Stimulated activated CD4-positive, alpha-beta T cell treated with anti-CD3 and anti-CD28 coated beads, Interleukin-1b, Interleukin-23, amount 100 ng/mL, for 48 hours (primary cell): ENCODE data around the gene REPIN1.

Experiments used
- DNase-seq: peaks from one replicate; pipeline ENCODE4 v3.0.0-alpha.2; 2020

REPIN1 gene

DNA sequence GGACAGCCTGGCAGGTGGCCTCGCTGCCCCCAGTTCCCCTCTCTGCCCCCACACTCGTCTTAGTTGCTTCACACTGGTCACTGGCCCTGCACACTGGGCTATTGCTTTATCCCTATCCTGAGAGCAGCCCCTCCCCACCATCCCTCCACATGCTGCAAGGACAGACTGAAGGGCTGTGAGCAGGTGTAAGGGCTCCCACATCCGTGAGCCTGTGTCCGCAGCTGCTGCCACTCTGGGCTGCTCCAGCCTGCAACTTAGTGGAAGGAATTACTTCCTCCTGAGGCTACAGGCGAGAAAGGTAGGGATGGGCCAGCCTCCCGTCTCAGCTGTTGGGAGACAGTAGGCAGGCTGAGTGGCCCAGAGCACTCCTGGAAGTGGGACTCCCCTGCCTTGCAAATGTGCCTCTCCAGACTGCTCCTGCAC lies 31.0 kb upstream of the REPIN1 start:
- DNase-seq, result no peak

DNA sequence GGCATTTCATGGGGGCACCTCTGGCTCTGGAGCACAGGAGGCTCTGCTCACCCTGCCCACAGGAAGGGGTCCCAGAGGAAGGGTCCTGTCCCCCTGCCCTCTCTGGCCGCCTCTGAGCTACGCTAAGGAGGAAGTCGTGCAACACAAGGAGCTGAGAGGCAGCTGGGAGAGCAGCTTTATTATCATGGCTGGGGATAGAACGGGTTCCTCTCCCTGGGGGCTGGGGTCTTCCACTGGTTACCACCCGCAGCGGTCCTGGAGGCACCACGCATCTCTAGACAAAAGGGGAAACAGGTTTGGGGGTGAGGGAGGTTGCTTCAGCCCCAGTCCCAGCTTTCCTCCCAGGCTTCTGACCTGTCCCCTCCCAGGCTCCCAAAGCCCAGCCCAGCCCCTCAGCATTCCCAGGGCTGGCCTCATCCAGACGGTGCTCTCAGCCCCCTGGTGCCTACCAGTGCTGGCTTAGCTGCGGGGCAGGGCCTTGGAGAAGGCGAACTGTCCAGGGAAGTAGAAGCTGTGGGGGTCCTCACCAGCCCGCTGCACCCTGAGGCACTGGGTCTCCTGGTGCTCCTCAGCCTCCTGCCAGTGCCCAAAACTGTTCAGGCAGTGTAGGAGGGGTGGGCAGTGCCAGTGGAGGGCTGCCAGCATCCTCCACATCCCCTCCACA lies 30.3 kb upstream of the REPIN1 start:
- no peak for DNase-seq

GRCh38 chr7:150339409-150339809 lies 29.2 kb upstream of the REPIN1 start:
- DNase-seq, result no peak

GRCh38 chr7:150340024-150340749 lies 28.4 kb upstream of the REPIN1 start:
- no peak for DNase-seq

GRCh38 chr7:150340875-150341262 lies 27.8 kb upstream of the REPIN1 start:
- DNase-seq, result no peak

DNA sequence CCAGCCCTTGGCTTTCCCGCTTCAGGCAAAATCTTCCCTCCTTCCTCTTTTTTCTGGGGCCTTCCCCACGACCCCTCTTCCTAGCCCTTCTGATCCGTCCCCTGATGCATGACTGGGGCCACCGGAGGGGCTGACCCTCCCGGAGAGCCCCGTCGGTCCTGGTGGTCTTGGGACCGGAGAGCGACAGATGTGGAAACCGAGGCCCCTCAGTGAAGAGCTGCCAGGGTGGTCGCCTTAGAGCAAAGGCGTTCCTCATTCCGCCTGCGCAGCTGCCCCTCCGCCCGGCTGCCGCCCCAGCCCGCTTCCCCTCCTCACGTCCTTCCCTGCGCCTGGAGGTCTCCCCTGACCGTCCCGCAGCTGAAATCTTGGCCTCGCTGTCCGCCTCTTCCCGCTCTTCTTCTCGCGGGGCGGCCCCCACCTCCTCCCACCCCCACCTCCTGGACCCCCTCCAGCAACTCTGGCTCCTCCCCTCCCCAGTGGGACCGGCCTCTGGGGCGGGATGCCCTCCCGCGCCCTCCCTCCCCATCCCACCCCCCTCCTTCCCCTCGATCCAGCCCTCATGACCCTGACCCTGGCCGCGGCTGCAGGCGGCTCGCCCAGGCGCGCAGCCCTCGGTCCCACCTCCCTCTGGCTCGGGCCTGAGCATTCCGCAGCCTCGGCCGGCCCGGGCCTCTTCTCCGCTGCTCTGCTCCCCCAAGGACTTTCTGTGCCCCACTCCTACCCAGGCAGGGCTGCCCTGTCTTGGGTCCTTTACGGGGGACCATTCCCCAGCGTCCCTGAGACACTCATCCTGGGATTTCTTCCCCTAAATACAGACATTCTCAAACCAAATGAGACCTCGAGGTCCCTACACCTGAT lies 27.1 kb upstream of the REPIN1 start, which contains the start of gene RARRES2:
RARRES2 (minus strand) TSS at position 367 of the 858 bp plus-strand sequence. CDS start 1,020 bp downstream, outside the sequence.
- no peak for DNase-seq

DNA sequence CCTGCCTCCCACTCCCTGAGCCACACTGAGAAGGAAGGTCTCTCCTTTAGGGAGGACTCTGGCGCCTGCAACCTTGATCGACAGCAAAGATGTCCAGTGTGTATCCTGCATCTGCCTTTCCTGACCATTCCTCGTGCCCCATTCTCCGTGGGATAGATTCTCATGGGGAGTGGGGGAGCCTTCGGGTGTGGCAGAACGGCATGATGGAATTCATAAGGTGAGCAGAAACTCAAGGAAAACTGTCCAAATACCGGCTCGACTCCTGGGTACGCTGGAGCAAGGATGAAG lies 26.6 kb upstream of the REPIN1 start:
- no peak for DNase-seq

DNA sequence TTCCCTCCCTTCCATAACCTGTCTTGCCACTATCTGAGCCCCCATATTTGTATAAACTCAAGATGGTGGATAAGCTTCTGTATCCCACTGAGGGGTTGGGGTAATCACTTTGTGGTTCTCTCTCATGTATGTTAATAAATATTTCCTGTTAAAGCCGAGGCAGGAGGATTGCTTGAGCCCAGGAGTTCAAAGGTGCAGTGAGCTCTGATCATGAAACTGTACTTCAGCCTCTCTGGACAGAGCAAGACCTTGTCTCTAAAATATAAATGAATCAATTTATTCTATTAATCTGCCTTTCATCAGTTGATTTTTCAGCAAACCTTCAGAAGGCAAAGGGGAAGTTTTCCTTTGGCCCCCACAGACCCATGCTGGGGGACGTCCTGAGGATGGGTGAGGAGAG lies 25.4 kb upstream of the REPIN1 start:
- DNase-seq, result no peak

DNA sequence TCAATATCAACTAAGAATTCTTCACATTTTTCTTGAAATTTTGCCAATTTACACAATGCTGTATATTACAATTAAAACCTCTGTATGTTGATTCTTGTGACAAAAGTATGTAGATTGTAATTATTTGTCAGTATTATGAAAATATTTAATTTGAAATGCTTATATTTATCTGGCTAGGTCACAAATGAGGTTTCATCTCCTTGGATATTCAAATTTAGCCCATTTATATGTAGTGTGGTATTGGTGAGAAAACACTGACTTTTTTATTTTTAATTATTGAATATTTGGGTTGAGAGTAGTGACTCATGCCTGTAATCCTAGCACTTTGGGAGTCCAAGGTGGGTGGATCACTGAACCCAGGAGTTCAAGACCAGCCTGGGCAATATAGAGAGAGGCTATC lies 24.3 kb upstream of the REPIN1 start:
- DNase-seq, result no peak

DNA sequence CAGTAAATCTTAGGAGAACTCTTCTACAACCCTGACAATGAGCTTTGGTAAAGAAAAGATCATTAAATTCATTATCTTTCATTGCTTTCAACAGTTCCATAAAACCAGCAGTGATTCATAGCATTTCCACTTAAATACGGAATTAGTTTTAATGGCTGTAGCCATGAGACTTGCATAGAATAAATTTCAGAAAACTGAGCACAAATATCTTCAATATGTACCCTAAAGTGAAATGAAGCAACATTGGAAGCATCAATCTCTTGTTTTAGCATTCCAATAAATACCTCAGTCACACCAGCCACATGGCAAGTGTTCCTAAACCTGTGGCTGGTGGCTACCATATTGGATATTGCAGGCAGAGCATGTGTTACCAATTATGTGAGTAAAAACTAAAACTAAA lies 23.6 kb upstream of the REPIN1 start:
- no peak for DNase-seq

GRCh38 chr7:150346922-150347321 lies 21.7 kb upstream of the REPIN1 start:
- DNase-seq, result no peak

DNA sequence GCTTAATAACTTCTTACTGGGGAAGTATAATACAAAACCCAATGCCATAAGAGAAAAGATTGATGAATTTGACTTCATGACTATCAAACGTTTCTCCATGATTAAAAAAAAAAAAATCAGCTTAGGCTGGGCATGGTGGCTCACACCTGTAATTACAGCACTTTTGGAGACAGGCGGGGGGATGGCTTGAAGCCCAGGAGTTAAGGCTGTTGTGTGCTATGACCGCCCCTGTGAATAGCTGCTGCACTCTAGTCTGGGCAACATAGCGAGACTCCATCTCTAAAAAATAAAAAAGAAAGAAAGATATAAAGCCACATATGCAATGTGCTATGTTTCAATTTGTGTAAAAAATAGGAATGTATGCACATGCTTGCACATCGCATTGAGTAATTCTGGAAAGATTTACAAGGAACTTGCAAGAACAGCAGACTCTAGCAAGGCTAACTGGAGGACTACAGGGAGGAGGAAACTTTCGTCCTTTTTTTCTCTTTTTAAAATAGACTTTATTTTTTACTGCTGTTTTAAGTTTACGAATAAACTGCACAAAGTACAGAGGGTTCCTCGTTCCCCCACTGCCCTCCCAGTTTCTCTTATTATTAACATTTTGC lies 16.9 kb upstream of the REPIN1 start:
- no peak for DNase-seq

DNA sequence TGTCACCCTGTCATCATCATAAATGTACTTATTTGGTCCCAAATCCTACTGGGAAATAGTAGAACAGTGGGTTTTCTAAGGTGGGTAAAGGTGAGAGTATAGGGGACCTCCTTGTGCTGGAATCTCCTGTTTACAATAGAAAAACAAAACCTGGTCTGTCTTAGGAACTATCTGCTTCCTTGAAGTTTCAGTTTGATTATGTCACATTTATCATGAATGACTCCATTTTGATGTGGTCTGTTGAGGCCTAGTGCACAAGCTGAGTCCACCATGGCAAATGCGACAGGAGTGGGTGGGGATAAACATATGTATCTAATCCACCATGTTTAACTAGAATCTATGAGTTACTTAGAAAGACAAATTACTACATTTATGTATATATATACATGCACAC lies 13.0 kb upstream of the REPIN1 start:
- no peak for DNase-seq

- DNase-seq, result no peak
Measured at GRCh38 chr7:150356265-150356897, 12.2 kb upstream of the REPIN1 start.

GRCh38 chr7:150357270-150357669 lies 11.4 kb upstream of the REPIN1 start:
- peak; percentile 66 for DNase-seq

- no peak for DNase-seq
Measured at GRCh38 chr7:150357771-150358427, 10.7 kb upstream of the REPIN1 start.

DNA sequence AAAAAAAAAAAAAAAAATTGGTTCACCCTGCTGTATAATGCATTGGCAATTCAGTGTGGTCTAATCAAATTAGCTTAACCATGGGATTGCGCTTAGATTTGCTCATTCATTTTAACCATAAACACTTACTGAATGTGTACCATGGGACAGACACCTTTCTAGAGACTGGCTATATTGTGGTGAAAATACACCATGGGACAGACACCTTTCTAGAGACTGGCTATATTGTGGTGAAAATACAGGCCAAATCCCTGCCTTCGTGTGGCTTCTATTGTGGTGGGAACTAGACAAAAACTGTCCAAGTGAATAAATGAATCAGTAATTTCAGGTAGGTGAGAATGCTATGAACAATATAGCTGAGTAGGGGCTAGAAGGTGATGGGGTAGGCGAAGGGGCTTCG lies 10.2 kb upstream of the REPIN1 start:
- DNase-seq, result no peak

DNA sequence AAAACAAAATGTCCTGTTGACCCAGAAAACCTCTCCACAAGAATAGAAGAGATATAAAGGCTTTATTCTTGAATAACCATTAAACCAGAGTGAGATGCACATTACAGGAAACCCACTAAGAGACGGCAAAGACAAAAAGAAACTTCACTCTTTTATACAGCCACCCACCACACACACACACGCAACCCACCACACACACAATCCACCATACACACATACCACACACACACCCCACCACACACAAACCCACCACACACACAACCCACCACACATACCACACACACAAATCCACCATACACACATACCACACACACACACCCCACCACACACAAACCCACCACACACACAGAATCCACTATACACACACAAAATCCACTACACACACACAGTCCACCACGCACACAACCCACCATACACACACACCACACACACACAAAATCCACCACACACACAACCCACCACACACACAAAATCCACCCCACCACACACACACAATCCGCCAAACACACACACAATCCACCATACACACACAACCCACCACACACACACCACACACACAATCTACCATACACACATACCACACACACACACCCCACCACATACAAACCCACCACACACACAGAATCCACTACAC lies 9.5 kb upstream of the REPIN1 start:
- no peak for DNase-seq

DNA sequence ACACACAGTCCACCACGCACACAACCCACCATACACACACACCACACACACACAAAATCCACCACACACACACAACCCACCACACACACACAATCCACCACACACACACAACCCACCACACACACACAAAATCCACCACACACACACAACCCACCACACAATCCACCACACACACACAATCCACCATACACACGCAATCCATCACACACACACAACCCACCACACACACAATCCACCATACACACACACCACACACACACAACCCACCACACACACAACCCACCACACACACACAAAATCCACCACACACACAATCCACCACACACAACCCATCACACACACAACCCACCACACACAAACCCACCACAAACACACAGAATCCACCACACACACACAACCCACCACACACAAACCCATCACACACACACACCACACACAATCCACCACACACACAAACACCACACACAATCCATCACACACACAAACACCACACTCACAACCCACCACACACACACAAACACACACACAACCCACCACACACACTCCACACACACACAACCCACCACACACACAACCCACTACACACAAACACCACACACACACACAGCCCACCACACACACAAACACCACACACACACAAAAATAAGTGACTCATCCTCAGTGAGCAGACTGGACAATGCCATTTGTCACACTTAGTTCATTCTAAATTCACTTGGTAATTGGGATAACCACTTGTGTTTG lies 8.8 kb upstream of the REPIN1 start:
- DNase-seq, result no peak

GRCh38 chr7:150360363-150361058 lies 8.1 kb upstream of the REPIN1 start:
- no peak for DNase-seq

DNA sequence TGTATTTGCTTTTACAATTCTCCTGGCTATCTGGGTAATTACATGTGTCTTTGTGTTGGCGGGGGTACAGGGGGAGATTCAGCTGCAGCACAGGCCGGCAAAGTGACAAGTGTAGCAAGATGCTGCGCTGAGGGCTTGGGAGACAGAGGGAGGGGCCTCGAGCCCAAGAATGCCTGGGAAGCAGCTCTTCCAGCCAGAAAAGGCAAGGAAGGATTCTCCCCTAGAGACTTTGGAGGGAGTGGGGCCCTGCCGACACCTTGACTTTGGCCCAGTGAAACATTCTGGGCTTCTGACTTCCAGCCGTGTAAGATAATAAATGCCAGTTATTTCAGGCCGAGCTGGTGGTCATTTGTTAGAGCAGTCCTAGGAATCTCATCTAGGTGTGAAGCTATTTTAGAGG lies 7.2 kb upstream of the REPIN1 start:
- no peak for DNase-seq
